ENCODE measurements around the gene TMEM119. TPM values are rescaled to one million over a fixed set of nuclear protein-coding genes. Genes with fewer than 3 reads are reported as not detected.

The TMEM119 gene
- total and polyA plus RNA-seq, 2 of the 4 experiments (the other 2 are of a cell fraction), result 8.1 to 9.2 TPM

- no peak for DNase-seq
- Histone ChIP-seq H3K4me2 (ENCODE audit: low read depth, low read length) (no peak overlapping the region), H3K27ac (ENCODE audit: insufficient read depth, low read length) (no peak overlapping the region), H3K18ac (ENCODE audit: low read depth, low read length) (no peak overlapping the region), H4K20me1 (ENCODE audit: insufficient read depth, low read length) (no peaks in the 10 kb centered on the region), H3K27me3 (ENCODE audit: control insufficient read depth, insufficient read depth, low read length) (peaks cover 2% of the 10 kb centered on the region), H3K9ac (ENCODE audit: low read depth, low read length) (no peak overlapping the region), H3K14ac (replicated peaks; ENCODE audit: low read depth, low read length) (no peak overlapping the region), H4K5ac (ENCODE audit: low read depth, low read length) (no peak overlapping the region), H2BK15ac (ENCODE audit: low read depth, low read length) (no peak overlapping the region), H3K56ac (ENCODE audit: extremely low read depth, insufficient read depth, low read length) (no peak overlapping the region), H4K8ac (ENCODE audit: low read depth in 2 of 2, low read length in 2 of 2) (no peak overlapping the region), H3K23ac (ENCODE audit: low read depth, low read length) (no peak overlapping the region), H2BK5ac (ENCODE audit: low read depth, low read length, poor library complexity, severe bottlenecking) (no peak overlapping the region), H2BK20ac (ENCODE audit: low read depth, low read length) (no peak overlapping the region), H3K4me1 (ENCODE audit: control insufficient read depth, insufficient read depth, low read length) (peaks cover 3% of the 10 kb centered on the region; the same call in 1 of the 2 replicates), H3K4me3 (ENCODE audit: insufficient read depth, low read depth, low read length) (no peak overlapping the region), H2BK120ac (ENCODE audit: low read depth, low read length) (no peak overlapping the region), H3K36me3 (ENCODE audit: control insufficient read depth, insufficient read depth, low read length) (no peaks in the 10 kb centered on the region), H3K79me1 (ENCODE audit: low read depth in 1 of 2, low read length in 2 of 2) (no peaks in the 10 kb centered on the region), H3K9me3 (ENCODE audit: control insufficient read depth, insufficient read depth, low read length) (no peaks in the 10 kb centered on the region), H2AFZ (replicated peaks; ENCODE audit: low read length, poor library complexity) (no peak overlapping the region), H2AK5ac (ENCODE audit: low read depth, low read length) (no peak overlapping the region), H3K9me1 (ENCODE audit: insufficient read depth, low read length) (no peaks in the 10 kb centered on the region; the same call in none of the 2 replicates), H2AK9ac (replicated peaks; ENCODE audit: low read depth, low read length, poor library complexity) (no peak overlapping the region), H4K91ac (ENCODE audit: insufficient read depth, low read depth, low read length) (no peak overlapping the region), H3K4ac (ENCODE audit: low read depth, low read length) (no peak overlapping the region)
- CTCF ChIA-PET, result no interaction called here
- POLR2A ChIA-PET (ENCODE audit: unreplicated experiment), result no interaction called here
- in situ Hi-C loops (cut with MboI; ENCODE audit: low sequenced_read_pairs) (no loop called here), dilution Hi-C loops (cut with HindIII; ENCODE audit: low sequenced_read_pairs, unreplicated experiment) (no loop called here), intact Hi-C loops (cut with micrococcal nuclease) (no loop called here)
- no TSS peak for BruUV-seq (replicated peaks)
- no peak for ATAC-seq (ENCODE audit: low read depth)
- TF ChIP-seq CEBPB (IDR thresholded peaks at IDR 0.05; ENCODE audit: low read depth, low read length) (no peak), NFE2L2 (IDR thresholded peaks at IDR 0.05; ENCODE audit: low read depth, low read length) (no peak), FOS (IDR thresholded peaks at IDR 0.05; ENCODE audit: low read depth, low read length) (no peak), MAZ (IDR thresholded peaks at IDR 0.05; ENCODE audit: borderline replicate concordance, low read depth, low read length) (no peak), RFX5 (IDR thresholded peaks at IDR 0.05; ENCODE audit: low read depth, low read length) (no peak), MXI1 (IDR thresholded peaks at IDR 0.05; ENCODE audit: borderline replicate concordance, low read depth, low read length) (no peak), MAFK (IDR thresholded peaks at IDR 0.05; ENCODE audit: low read depth, low read length) (no peak), RCOR1 (IDR thresholded peaks at IDR 0.05; ENCODE audit: insufficient replicate concordance, low read length) (no peak), CTCF (conservative IDR thresholded peaks at IDR 0.05; ENCODE audit: low read depth, low read length) (no peak), CHD1 (IDR thresholded peaks at IDR 0.05; ENCODE audit: low read depth, low read length) (no peak), RAD21 (IDR thresholded peaks at IDR 0.05; ENCODE audit: low read length) (no peak), POLR2A (IDR thresholded peaks at IDR 0.05; ENCODE audit: low read depth, low read length) (no peak), USF2 (IDR thresholded peaks at IDR 0.05; ENCODE audit: low read depth, low read length) (no peak), ELK1 (IDR thresholded peaks at IDR 0.05; ENCODE audit: borderline replicate concordance, low read depth, low read length) (no peak), SMC3 (IDR thresholded peaks at IDR 0.05; ENCODE audit: low read depth, low read length) (no peak)
- WGBS, 2 experiments (ENCODE audit: extremely low coverage in 2 of 2, insufficient read length in 1 of 2), result 81% methylated on average over 12 of the region's 33 CpGs; no CpG with 5 or more reads in 1 of the 2 experiments
These were observed 16.3 kb downstream of the TMEM119 start for GRCh38 chr12:108581311-108582227.

Measured in IMR-90 (cell line).